Fibroblast of lung (primary cell): Measurements from ENCODE around the gene NEK6.

Experiments used
- EZH2 ChIP-seq: IDR thresholded peaks from 2 replicates; pipeline ENCODE4 v1.5.1; 2012; ENCODE audit warnings: low read length, control low read depth, mild to moderate bottlenecking; ENCODE audit errors: missing control alignments
- TF ChIP-seq, protein P1 (sequence below), 2 donors: IDR thresholded peaks in 1 of 2; conservative IDR thresholded peaks in 1 of 2; 1 replicate in 1 of 2; 2 replicates in 1 of 2; pipeline ENCODE4 v1.5.1; 2011 to 2012; ENCODE audit warnings: low read length in 2 of 2, control low read depth in 1 of 2, inconsistent platforms in 1 of 2, low read depth in 1 of 2, mild to moderate bottlenecking in 1 of 2

- TF ChIP-seq, protein P1, sequence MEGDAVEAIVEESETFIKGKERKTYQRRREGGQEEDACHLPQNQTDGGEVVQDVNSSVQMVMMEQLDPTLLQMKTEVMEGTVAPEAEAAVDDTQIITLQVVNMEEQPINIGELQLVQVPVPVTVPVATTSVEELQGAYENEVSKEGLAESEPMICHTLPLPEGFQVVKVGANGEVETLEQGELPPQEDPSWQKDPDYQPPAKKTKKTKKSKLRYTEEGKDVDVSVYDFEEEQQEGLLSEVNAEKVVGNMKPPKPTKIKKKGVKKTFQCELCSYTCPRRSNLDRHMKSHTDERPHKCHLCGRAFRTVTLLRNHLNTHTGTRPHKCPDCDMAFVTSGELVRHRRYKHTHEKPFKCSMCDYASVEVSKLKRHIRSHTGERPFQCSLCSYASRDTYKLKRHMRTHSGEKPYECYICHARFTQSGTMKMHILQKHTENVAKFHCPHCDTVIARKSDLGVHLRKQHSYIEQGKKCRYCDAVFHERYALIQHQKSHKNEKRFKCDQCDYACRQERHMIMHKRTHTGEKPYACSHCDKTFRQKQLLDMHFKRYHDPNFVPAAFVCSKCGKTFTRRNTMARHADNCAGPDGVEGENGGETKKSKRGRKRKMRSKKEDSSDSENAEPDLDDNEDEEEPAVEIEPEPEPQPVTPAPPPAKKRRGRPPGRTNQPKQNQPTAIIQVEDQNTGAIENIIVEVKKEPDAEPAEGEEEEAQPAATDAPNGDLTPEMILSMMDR (conservative IDR thresholded peaks at IDR 0.05 in 1 of 2, IDR thresholded peaks at IDR 0.05 in 1 of 2; ENCODE audit: low read depth in 1 of 2, low read length in 2 of 2): no peak
- no peak for TF ChIP-seq EZH2
Measured at GRCh38 chr9:124384846-124385245, 127.1 kb downstream of the NEK6 start.
